GM12875 (cell line): ENCODE results near the gene NUP93.

Experiments
- H3K4me3 ChIP-seq: one replicate; pipeline ENCODE4 v1.5.1; 2011; ENCODE audit warnings: low read depth, low read length, control low read depth
- TF ChIP-seq, protein P1 (sequence below): IDR thresholded peaks from 2 replicates; pipeline ENCODE4 v1.5.1; 2011; ENCODE audit warnings: low read depth, mild to moderate bottlenecking, control low read depth, inconsistent platforms, low read length, moderate library complexity, borderline replicate concordance; ENCODE audit not compliant: insufficient read depth

The NUP93 gene

DNA sequence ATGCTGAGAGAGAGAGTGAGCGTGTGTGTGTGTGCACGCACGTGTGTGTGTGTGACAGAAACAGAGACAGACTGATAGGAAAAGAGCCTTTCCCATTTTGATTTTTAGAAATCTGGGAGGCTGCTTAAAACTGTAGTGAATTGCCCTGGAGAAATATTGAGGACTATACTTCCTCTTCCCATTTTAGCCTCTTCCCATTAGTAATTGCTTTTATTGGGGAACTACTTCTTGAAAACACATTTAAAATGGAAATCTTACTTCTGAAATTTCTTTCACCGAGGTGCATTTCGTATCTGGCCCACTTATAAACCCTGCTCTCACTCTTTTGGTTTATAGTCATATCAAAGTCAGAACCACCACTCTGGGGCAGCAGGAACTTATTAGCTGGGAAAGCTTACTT is 47.1 kb downstream of the NUP93 start:
- TF ChIP-seq, protein P1, sequence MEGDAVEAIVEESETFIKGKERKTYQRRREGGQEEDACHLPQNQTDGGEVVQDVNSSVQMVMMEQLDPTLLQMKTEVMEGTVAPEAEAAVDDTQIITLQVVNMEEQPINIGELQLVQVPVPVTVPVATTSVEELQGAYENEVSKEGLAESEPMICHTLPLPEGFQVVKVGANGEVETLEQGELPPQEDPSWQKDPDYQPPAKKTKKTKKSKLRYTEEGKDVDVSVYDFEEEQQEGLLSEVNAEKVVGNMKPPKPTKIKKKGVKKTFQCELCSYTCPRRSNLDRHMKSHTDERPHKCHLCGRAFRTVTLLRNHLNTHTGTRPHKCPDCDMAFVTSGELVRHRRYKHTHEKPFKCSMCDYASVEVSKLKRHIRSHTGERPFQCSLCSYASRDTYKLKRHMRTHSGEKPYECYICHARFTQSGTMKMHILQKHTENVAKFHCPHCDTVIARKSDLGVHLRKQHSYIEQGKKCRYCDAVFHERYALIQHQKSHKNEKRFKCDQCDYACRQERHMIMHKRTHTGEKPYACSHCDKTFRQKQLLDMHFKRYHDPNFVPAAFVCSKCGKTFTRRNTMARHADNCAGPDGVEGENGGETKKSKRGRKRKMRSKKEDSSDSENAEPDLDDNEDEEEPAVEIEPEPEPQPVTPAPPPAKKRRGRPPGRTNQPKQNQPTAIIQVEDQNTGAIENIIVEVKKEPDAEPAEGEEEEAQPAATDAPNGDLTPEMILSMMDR = no peak

DNA sequence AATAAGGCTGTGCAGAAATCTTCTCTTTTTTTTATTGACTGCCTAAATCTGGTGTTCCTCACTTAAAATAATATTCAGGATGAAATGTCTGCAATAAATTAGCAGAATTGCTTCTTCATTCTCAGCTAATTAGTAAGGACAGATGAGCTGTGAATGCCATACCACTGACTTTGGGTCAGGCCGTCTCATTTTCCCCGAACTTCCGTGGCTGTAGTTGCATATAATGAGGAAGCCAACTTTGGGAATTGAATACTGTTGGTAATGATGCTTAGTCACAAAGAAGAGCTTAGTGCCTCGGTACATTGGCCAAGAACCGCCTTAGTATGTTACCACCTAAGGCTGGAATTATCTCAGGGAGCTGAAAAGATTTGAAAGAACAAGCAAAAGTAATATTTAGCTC is 47.6 kb downstream of the NUP93 start:
- TF ChIP-seq, protein P1 = no peak
- no peak overlapping the region for H3K4me3 ChIP-seq

More for the DNA sequence above, 47.1 kb downstream of the NUP93 start:
- no peak overlapping the region for H3K4me3 ChIP-seq

DNA sequence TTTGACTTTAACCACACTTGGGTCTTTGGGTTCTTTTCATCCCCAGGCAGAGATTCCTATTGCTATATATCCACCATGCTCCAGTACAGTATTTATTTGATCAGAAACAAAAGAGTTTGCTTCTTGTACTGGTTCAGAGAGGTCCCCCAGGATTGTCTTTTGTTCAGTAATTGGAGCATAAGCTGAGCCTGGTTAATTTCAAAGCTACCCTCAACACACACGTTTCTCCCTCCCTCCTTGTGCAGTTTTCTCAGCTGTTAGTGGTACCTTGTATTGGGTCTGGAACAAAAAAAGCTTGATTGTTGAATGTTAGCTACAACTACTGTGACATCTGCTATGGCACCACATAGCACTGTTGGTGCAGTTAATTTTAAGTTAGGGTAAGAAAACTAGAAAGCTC is 50.0 kb downstream of the NUP93 start:
- TF ChIP-seq, protein P1 = no peak
- no peak overlapping the region for H3K4me3 ChIP-seq

DNA sequence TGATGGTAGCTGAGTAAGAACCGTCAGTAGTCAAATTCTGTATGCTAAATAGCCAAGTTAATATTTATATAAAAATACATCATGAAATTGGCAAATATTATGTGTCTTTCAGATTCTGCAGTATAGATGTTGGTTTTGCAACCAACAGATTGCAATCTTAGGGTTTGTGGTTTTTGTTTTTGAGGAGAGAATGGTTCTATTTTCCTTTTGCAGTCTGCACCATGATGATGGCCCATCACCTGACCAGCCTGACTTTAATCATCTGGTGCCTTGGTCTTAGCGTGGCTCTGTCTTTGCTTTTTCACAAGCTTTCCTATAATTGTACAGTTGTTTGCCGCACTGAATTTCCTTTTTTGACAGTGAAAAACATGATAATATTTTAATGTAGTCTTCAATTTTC is 50.7 kb downstream of the NUP93 start:
- H3K4me3 ChIP-seq = no peak overlapping the region
- TF ChIP-seq, protein P1 = no peak

DNA sequence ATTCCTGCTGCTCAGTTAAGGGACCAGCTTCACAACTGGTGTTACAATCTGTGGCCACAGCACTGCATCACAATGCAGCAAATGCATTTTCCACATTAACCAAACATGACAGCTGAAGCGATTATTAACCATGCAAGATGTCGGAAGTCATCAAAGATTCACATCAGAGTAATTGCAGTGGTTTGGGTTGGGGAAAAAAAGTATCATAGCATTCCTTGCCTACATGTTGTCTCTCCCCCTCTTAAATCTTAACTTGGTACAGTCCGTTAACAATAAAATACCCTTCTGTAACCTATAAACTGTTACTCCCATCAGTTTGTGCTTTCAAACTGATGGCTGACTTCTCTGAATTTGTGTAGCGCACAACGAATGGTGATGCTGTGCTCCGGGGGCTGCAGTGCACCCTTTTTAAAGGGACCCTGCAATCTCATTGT is 51.6 kb downstream of the NUP93 start:
- H3K4me3 ChIP-seq = no peak overlapping the region
- TF ChIP-seq, protein P1 = no peak

DNA sequence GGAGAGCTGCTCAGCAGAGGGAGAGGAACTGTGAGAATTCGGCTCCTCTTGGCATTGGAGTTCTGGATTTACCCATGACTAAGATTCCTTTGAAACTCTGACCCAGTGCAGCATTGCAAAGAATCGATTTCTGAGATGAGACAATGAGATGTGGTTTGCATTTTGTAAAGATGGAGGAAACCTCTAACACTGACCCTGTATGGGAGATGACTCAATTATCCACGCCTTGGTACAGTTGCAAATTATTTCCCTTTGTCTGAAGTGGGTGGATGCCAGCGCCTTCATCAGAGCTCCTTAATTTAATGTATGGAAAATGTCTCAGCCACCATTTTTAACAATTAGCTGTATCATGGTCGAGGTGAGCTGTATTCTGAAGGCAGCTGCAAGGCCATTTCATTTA is 53.4 kb downstream of the NUP93 start:
- TF ChIP-seq, protein P1 = no peak
- H3K4me3 ChIP-seq = no peak overlapping the region

DNA sequence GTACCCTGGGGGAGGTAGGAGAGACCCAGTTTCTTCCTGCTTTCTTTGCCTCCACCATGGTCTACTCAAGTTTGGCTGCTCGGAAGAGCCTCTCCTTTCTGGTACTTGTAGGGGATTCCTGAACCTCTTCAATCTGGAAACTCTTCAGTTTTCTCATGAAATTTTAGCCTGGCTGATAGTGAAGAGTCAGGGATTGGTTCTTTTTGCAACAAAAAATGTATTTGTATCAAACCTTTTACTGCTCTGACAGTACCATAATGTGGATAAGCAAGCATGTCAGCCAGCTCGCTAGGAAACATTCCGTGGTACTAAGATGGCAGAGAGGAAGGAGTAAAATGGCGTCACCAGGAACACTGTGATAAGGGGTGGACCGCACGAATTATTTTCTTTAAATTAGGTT is 55.4 kb downstream of the NUP93 start:
- TF ChIP-seq, protein P1 = no peak
- no peak overlapping the region for H3K4me3 ChIP-seq
